GM19467 (cell line): ENCODE measurements around the gene ZNF169.
"Not testable (repeated sequence)": the region's sequence is repeated elsewhere in the genome, so short reads cannot be mapped to it uniquely, and the experiment has no call there.

Source experiments
- ATAC-seq: cut with Tn5 transposase; IDR thresholded peaks from one replicate; pipeline ENCODE4 v1.9.1; 2021; ENCODE audit warnings: mild to moderate bottlenecking, moderate library complexity; ENCODE audit not compliant: unreplicated experiment

ZNF169 gene

GRCh38 chr9:94286116-94286515, 27.0 kb downstream of the ZNF169 start:
- ATAC-seq, result no peak

- ATAC-seq, result no peak
Measured at GRCh38 chr9:94287877-94288513, 28.9 kb downstream of the ZNF169 start.

- ATAC-seq, result no peak
Measured at GRCh38 chr9:94289691-94290090, 30.6 kb downstream of the ZNF169 start.

GRCh38 chr9:94298949-94299599, 40.0 kb downstream of the ZNF169 start:
- no peak for ATAC-seq

GRCh38 chr9:94300470-94301301, 41.6 kb downstream of the ZNF169 start:
- no peak for ATAC-seq

GRCh38 chr9:94301583-94301982, 42.5 kb downstream of the ZNF169 start:
- ATAC-seq, result no peak

GRCh38 chr9:94302426-94302825, 43.3 kb downstream of the ZNF169 start:
- no peak for ATAC-seq

GRCh38 chr9:94303321-94303720, 44.2 kb downstream of the ZNF169 start:
- no peak for ATAC-seq

GRCh38 chr9:94315034-94315984, 56.2 kb downstream of the ZNF169 start:
- not testable (repeated sequence) for ATAC-seq

- peak; percentile 87 for ATAC-seq
Measured at GRCh38 chr9:94316236-94316635, 57.1 kb downstream of the ZNF169 start.

GRCh38 chr9:94317949-94318657, 59.0 kb downstream of the ZNF169 start:
- not testable (repeated sequence) for ATAC-seq

GRCh38 chr9:94322342-94322940, 63.3 kb downstream of the ZNF169 start:
- ATAC-seq, result not testable (repeated sequence)

GRCh38 chr9:94323153-94323798, 64.2 kb downstream of the ZNF169 start:
- ATAC-seq, result not testable (repeated sequence)

- not testable (repeated sequence) for ATAC-seq
Measured at GRCh38 chr9:94325583-94325982, 66.5 kb downstream of the ZNF169 start.

GRCh38 chr9:94328544-94328943, 69.4 kb downstream of the ZNF169 start, which contains the start of gene NUTM2F:
Gene NUTM2F, minus strand, starts transcription at chr9:94328644. Its CDS starts 21 bp downstream, at chr9:94328623.
- ATAC-seq, result not testable (repeated sequence)

GRCh38 chr9:94336445-94336844, 77.3 kb downstream of the ZNF169 start:
- not testable (repeated sequence) for ATAC-seq

- not testable (repeated sequence) for ATAC-seq
Measured at GRCh38 chr9:94338723-94339122, 79.6 kb downstream of the ZNF169 start.

GRCh38 chr9:94339657-94340056, 80.6 kb downstream of the ZNF169 start:
- ATAC-seq, result not testable (repeated sequence)

GRCh38 chr9:94340750-94341149, 81.7 kb downstream of the ZNF169 start:
- not testable (repeated sequence) for ATAC-seq
